Bronchial epithelial cell (primary cell): Measurements from ENCODE around the gene THOC2. TPM values are rescaled to one million over a fixed set of nuclear protein-coding genes. Genes with fewer than 3 reads are reported as not detected.
"Not testable (repeated sequence)": the region's sequence is repeated elsewhere in the genome, so short reads cannot be mapped to it uniquely, and the experiment has no call there.

Experiments used
- DNase-seq: peaks from one replicate; pipeline ENCODE4 v3.0.0-alpha.2; 2010; ENCODE audit warnings: low read depth
- FAIRE-seq: peaks from 2 replicates; lab custom pipeline; 2011; peaks lifted over from hg19 to GRCh38; lab: Jason Lieb, UNC
- H3K27me3 ChIP-seq: 2 replicates; pipeline ENCODE4 v1.5.1; 2011; ENCODE audit warnings: low read length; ENCODE audit not compliant: control insufficient read depth, insufficient read depth
- H3K36me3 ChIP-seq: 2 replicates; pipeline ENCODE4 v1.5.1; 2011; ENCODE audit warnings: low read length; ENCODE audit not compliant: control insufficient read depth, insufficient read depth
- H3K4me3 ChIP-seq: 2 replicates; pipeline ENCODE4 v1.5.1; 2011; ENCODE audit warnings: mild to moderate bottlenecking, low read depth, low read length, control low read depth
- CTCF ChIP-seq: IDR thresholded peaks from 2 replicates; pipeline ENCODE4 v1.5.1; 2011; ENCODE audit warnings: mild to moderate bottlenecking, moderate library complexity, low read length, control low read depth, inconsistent platforms; ENCODE audit not compliant: insufficient read depth, severe bottlenecking
- total RNA-seq: library from RNA; depleted of rRNA; stranded (reverse); fragments of >200 nt; gene quantifications from 2 replicates; pipeline ENCODE4 v1.2.1, GENCODE V29; 2014

Gene THOC2
- total RNA-seq, 1 donor from 2014 or later, result 63.7 TPM

- Histone ChIP-seq H3K36me3 (no peaks in the 10 kb centered on the region), H3K4me3 (no peak overlapping the region), H3K27me3 (no peaks in the 10 kb centered on the region)
- no peak for FAIRE-seq
- no peak for TF ChIP-seq CTCF
- DNase-seq, result no peak
Measured at GRCh38 chrX:123691776-123692175, 41.1 kb downstream of the THOC2 start.

- no peak for FAIRE-seq
- peaks cover 1% of the 10 kb centered on the region for H3K36me3 ChIP-seq
- TF ChIP-seq CTCF, result no peak
- no peaks in the 10 kb centered on the region for H3K27me3 ChIP-seq
- no peak overlapping the region for H3K4me3 ChIP-seq
- no peak for DNase-seq
Measured at GRCh38 chrX:123688524-123688923, 44.3 kb downstream of the THOC2 start.

- no peak for TF ChIP-seq CTCF
- DNase-seq (no peak), FAIRE-seq (no peak)
- H3K27me3 ChIP-seq, result no peaks in the 10 kb centered on the region
- no peak overlapping the region for H3K4me3 ChIP-seq
- H3K36me3 ChIP-seq, result peaks cover 1% of the 10 kb centered on the region
Measured at GRCh38 chrX:123685232-123685631, 47.6 kb downstream of the THOC2 start.

GRCh38 chrX:123682186-123682585, 50.7 kb downstream of the THOC2 start:
- TF ChIP-seq CTCF, result no peak

GRCh38 chrX:123679733-123680460, 53.0 kb downstream of the THOC2 start:
- not testable (repeated sequence) for FAIRE-seq, H3K36me3 ChIP-seq

More at GRCh38 chrX:123682186-123682585, 50.7 kb downstream of the THOC2 start:
- H3K36me3 ChIP-seq, result peaks cover 1% of the 10 kb centered on the region
- FAIRE-seq (no peak), DNase-seq (no peak)
- H3K27me3 ChIP-seq, result no peaks in the 10 kb centered on the region
- H3K4me3 ChIP-seq, result no peak overlapping the region

GRCh38 chrX:123675154-123675553, 57.7 kb downstream of the THOC2 start:
- no peaks in the 10 kb centered on the region for H3K27me3 ChIP-seq
- no peaks in the 10 kb centered on the region for H3K36me3 ChIP-seq
- TF ChIP-seq CTCF, result no peak
- no peak overlapping the region for H3K4me3 ChIP-seq
- DNase-seq, result no peak
- no peak for FAIRE-seq

More at GRCh38 chrX:123679733-123680460, 53.0 kb downstream of the THOC2 start:
- not testable (repeated sequence) for H3K27me3 ChIP-seq, DNase-seq, H3K4me3 ChIP-seq
